Umbilical cord (tissue), 2 donors: ENCODE data around the gene TRPC4AP. TPM values are rescaled to one million over a fixed set of nuclear protein-coding genes. Genes with fewer than 3 reads are reported as not detected.

ENCODE experiments used
- DNase-seq: peaks from one replicate; pipeline ENCODE4 v3.0.0-alpha.2; 2015; ENCODE audit warnings: low spot score
- total RNA-seq: library from RNA; depleted of rRNA; stranded (reverse); fragments of >200 nt; gene quantifications from one replicate; pipeline ENCODE4 v1.2.3, GENCODE V29; 2014; ENCODE audit warnings: low replicate concordance; ENCODE audit not compliant: insufficient read depth

The TRPC4AP gene
- total RNA-seq, 1 donor from 2014 or later, result 49.4 TPM

DNA sequence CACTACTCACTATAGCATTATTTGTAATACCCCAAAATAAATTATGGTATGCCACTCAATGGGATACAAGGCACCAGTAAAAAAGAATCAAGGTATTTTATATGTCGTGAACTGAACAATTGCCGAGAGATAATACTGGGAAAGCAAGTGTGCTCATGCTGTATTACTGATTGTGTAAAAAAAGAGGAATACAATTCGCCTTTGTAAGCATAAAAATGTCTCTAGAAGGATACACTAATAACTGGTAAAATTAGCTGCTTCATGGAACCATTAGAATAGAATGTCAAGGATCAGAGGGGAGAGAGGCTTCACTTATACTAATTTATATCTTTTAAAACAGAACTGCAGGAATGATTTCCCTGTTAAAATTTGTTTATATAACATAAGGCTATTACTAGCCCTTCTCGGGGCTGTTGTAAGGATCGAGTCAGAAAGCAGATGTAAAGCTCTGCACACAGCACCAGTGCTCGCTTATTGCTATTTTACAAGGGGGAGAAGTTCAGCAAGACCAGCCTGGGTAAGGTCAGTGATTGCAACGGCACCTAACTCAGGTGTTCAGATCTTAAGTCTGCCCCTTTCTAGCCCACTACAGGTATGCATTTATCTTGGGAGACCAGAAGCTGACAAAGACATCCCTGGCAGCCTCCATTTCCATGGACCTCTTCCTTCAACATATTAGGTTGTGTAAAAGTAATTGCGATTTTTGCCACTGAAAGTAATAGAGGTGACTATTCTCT, 75.3 kb downstream of the TRPC4AP start:
- no peak for DNase-seq

DNA sequence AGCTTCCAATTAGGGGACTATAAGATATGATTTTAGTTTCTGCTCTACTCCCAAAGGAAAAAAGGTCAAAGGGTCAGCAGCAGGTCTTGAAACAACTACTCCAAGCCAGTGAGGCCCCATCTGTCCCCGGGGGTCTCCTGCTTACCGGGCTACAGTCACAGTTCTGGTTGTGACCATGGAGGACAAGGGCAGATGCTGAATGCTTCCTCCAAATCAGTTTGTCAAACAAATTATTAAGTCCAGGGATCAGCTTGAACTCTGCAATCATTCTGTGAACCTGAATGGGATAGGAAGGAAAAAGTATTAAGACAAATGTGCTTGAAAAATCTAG, 76.8 kb downstream of the TRPC4AP start:
- DNase-seq, result no peak

DNA sequence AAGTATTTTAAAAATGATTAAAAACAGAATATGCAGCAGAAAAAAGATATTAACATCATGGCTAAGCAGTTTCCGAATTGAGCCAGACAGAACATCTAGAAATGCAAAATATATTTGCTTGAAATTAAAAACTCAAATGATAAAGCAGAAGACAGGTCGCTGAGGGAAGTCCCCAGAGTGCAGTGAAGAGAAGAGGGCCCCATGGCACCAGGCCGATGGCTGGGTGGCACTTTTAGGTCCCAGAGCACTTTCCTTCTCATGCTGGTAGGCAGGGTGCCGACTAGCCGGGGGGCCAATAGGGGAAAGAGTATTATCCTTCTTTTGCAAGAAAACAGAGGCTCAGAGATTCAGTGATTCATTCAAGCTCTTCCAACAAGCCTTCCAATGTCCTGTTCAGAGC, 78.1 kb downstream of the TRPC4AP start:
- DNase-seq, result no peak

- DNase-seq, result no peak
These were observed 78.9 kb downstream of the TRPC4AP start for GRCh38 chr20:35013421-35014411.

- DNase-seq, result no peak
These were observed 80.2 kb downstream of the TRPC4AP start for GRCh38 chr20:35012227-35013069.

DNA sequence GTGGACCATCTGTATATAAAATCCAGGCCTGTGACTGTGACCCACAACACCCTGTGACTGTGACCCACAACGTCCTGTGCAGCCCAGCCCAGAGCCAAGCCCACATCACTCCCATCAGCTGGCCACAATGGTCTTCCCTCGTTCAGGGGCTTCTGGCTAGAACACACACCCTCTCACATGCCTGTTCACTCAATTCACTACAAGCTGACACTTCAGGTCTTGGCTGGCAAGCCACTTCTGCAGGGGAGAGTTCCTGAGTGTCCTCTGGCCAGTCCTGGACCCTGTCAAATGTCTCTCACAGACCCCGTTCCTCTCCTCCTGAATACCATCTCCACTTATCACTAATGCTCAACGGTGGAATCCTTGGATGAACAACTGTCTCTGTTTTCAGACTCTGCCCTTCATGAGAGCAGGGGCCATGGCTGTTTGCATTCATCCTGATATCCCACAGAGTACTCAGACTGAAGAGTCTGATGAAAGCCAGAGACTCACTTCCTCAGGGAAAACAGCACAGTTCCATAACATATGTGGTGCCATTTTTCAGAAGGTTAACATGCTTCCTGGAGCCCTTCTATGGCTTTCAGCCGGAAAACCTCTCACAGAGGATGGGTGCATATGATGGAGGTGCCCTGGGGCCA, 80.9 kb downstream of the TRPC4AP start:
- DNase-seq, result no peak

DNA sequence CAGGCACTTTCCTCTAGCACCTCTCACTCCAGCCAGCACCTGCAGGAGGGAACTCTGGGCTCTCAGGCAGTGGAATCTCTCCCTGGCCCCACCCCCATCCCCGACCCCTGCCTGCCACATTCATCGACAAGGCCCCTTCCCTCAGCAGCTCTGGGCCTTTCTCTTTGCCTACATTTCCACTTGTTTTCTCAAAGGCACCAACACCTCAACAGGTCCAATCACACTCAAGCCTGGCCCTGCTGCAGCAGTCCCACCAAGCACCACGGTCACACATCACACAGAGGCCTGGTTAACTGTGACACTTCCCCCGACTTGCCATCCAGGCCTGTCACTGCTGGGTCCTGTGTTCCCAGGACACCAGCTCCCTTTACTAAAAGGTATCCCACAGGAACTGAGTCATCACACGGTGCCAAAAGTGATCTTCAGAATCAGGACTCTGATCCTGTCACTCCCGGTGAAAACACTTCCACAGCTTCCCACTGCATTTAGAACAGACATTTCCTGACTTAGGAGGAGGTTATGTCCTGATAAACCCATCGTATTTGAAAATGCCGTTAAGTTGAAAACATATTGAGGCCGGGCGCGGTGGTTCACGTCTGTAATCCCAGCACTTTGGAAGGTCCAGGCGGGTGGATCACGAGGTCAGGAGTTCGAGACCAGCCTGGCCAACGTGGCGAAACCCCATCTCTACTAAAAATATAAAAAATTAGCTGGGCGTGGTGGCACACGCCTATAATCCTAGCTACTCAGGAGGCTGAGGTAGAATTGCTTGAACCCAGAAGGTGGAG, 82.0 kb downstream of the TRPC4AP start:
- DNase-seq, result no peak

DNA sequence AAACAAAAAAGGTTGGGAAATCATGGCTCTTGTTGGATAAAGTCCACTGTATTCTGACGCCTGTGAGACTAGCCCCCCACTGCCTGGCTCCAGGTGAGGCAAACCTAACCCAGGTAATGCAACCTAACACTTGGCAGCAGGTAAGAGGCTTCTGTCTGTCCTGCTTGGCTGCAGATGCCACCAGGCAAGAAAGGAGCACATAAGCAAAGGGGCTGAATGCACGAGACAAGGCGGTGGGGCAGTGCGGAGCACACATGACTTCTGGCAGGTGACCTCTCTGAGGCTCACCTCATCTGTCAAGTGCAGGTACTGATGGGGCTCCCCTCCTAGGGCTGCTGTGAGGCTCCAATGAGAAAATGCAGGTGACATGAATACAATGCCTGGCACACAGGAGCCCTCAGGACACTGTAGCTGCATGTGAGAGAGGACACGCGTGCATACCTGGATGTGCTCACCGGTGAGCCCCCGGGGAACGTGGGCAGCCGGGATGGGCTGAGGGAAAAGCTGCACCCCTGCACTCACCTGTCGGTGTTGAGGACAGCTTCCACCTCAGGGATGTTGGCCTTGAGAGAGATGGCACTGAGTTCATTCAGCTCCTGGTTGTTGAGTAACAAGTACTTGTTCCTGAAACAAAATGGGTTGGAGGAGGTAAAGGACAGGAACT, 82.8 kb downstream of the TRPC4AP start:
- no peak for DNase-seq

DNA sequence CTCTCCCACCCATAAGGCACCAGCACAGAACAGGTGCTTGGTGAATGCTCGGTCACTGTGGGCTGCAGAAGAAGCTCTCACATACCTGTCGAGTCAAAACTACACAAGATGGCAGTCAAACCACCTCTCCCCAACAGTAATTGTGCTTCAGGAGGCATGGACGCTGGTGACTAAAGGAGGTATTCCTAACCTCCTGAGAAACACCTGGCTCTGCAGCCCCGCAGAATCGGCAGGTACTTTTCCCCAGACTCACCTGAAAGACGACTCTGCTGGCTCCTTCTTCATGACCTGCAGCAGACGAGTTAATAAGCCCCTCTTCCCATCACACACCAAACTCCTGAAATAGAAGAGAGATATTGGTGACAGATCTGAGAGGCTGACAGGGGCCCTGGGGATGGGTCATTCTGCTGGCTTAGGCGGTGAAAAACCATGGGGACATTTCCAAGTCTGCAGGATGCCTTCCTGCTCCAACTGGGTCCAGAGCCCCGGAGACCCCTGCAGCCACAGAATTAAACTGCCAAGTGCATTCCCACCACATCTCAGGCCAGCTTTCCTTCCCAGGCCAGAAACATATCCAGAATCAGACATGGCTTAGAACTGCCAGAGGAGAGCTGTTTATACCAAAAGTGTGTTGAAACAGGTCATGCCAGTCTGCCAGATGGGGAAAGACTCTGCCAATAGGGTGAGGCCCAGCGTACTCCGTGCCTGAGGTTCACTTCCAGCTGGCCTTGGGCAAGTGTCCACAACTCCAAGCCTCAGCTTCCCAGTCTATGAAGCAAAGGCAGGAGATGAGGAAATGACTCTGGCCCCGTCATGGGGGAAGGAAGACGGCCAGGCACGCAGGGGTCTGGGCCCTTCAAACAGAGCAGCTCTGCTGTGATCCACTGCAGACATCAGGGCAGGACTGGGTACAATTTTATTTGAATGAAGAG, 83.9 kb downstream of the TRPC4AP start:
- DNase-seq, result no peak

GRCh38 chr20:35007891-35008290, 84.7 kb downstream of the TRPC4AP start:
- DNase-seq, result no peak

- DNase-seq, result no peak
These were observed 85.2 kb downstream of the TRPC4AP start for GRCh38 chr20:35007413-35007812.

DNA sequence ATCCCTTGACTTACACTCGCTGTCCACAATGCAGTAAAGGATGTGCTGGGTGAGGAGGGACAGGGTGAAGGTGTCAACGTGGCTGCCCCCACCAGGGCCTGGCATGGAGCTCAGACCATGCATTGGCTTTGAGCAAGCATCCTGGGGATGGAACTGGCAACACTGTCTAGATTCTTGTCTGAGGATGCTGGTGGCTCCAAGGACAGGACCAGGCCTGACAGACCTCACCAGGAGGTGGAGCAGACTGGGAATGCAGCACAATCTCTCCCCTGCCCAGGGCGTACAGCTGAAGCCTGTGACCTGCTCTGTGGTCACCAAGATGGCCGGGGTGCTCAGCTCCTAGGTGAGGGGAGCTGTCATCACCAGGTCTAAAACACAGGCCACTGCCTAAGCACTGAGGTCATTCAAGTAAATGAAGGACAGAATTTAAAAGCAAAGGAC, 86.1 kb downstream of the TRPC4AP start:
- DNase-seq, result no peak

DNA sequence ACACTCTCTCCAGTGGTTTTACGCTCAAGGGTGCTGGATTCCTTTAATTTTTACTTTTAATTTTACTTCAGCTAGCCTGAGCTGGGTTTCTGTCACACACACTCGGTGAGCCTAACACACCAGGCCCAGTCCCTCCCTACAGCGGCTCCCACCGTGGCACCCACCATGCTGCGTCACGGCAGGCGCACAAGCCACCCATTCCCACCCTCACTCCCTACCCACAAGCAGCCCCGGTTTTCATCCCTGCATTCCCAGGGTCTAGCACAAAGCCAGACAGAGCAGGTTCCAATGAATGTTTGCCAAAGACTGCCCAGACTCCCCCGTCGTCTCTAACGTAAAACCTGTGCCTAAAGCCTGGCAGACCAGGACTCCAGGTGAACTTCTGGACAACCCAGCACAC, 86.6 kb downstream of the TRPC4AP start:
- no peak for DNase-seq

- no peak for DNase-seq
These were observed 87.1 kb downstream of the TRPC4AP start for GRCh38 chr20:35005463-35005961.

DNA sequence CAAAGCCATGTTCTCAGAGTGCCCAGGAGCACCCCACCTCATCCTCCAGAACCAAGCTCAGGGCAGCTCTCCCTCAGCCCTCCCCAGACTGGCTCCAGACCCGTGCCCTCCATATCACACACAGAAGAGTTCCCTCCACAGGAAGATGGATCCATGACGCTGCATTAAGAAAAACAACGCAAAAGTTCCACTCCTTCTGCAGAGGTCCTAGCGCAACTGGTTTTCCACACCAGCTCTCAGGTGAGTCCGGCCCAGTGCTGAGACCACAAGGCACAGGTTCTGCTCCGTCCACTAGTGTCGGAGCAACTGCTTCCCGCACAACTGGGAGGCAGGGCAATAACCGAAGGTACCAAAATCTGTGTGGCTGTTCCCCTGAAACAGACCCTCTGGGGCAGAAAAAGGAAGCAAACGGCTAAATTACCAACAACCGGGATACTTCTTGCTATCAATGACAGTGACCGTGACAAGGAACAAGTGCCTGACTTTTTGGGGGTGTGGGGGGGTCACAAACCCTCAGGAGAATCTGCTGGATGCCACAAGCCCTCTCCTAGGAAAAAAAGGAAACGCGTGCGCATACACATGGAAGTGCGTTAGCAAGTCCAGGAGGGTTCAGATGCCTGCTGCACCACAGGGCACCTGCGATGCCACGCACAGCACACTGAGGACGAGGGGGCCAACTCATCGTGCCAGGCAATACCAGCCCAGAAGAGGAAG, 87.7 kb downstream of the TRPC4AP start:
- no peak for DNase-seq

- no peak for DNase-seq
These were observed 88.4 kb downstream of the TRPC4AP start for GRCh38 chr20:35004051-35004725.
